ENCODE results near the gene SEMA5A. TPM values are rescaled to one million over a fixed set of nuclear protein-coding genes. Genes with fewer than 3 reads are reported as not detected.

SEMA5A gene
- total RNA-seq, 1 donor from 2014 or later = 11.9 TPM

- Histone ChIP-seq H3K36me3 (no peaks in the 10 kb centered on the region), H3K27ac (no peak overlapping the region), H2AFZ (replicated peaks) (no peak overlapping the region), H3K9me3 (ENCODE audit: low read depth) (no peaks in the 10 kb centered on the region), H4K20me1 (ENCODE audit: low read depth) (no peaks in the 10 kb centered on the region), H3K4me2 (no peak overlapping the region), H3K4me1 (peaks cover 16% of the 10 kb centered on the region), H3K4me3 (no peak overlapping the region), H3K27me3 (no peaks in the 10 kb centered on the region), H3K79me2 (ENCODE audit: low read depth) (no peaks in the 10 kb centered on the region), H3K9ac (no peak overlapping the region), H3F3A (ENCODE audit: low read depth) (no peaks in the 10 kb centered on the region)
- no peak for DNase-seq (ENCODE audit: low spot score)
- TF ChIP-seq EZH2phosphoT487 (IDR thresholded peaks at IDR 0.05) = no peak
- no peak for TF ChIP-seq CTCF (IDR thresholded peaks at IDR 0.05)
- TF ChIP-seq EZH2 (IDR thresholded peaks at IDR 0.05) = no peak
- H3K9me3 Mint-ChIP-seq = no peaks in the 10 kb centered on the region
- peak overlapping the region; percentile 19 for H3K27ac Mint-ChIP-seq
- H3K27me3 Mint-ChIP-seq (ENCODE audit: insufficient read depth, low read depth) = no peaks in the 10 kb centered on the region
- H3K4me3 Mint-ChIP-seq = no peak overlapping the region
- H3K4me1 Mint-ChIP-seq = peaks cover 19% of the 10 kb centered on the region
- H3K36me3 Mint-ChIP-seq = no peaks in the 10 kb centered on the region
Measured at GRCh38 chr5:9495121-9495520, 50.8 kb downstream of the SEMA5A start.

GRCh38 chr5:9494301-9494700 is 51.6 kb downstream of the SEMA5A start:
- H3F3A ChIP-seq (ENCODE audit: low read depth) = no peaks in the 10 kb centered on the region
- no peaks in the 10 kb centered on the region for H3K27me3 ChIP-seq
- Mint-ChIP-seq H3K27me3 (ENCODE audit: insufficient read depth, low read depth) (no peaks in the 10 kb centered on the region), H3K36me3 (no peaks in the 10 kb centered on the region), H3K9me3 (no peaks in the 10 kb centered on the region), H3K27ac (no peak overlapping the region), H3K4me3 (no peak overlapping the region), H3K4me1 (peaks cover 19% of the 10 kb centered on the region)
- H3K27ac ChIP-seq = no peak overlapping the region
- TF ChIP-seq EZH2phosphoT487 (IDR thresholded peaks at IDR 0.05) (no peak), EZH2 (IDR thresholded peaks at IDR 0.05) (no peak)
- no peak overlapping the region for H2AFZ ChIP-seq (replicated peaks)
- no peak for DNase-seq (ENCODE audit: low spot score)
- no peak overlapping the region for H3K4me3 ChIP-seq
- H3K4me2 ChIP-seq = no peak overlapping the region
- H3K36me3 ChIP-seq = no peaks in the 10 kb centered on the region
- no peaks in the 10 kb centered on the region for H3K9me3 ChIP-seq (ENCODE audit: low read depth)
- H4K20me1 ChIP-seq (ENCODE audit: low read depth) = no peaks in the 10 kb centered on the region
- no peaks in the 10 kb centered on the region for H3K79me2 ChIP-seq (ENCODE audit: low read depth)
- H3K9ac ChIP-seq = no peak overlapping the region
- H3K4me1 ChIP-seq = peaks cover 16% of the 10 kb centered on the region

GRCh38 chr5:9490494-9491097 is 55.3 kb downstream of the SEMA5A start:
- Mint-ChIP-seq H3K4me3 (no peak overlapping the region), H3K9me3 (peaks cover 3% of the 10 kb centered on the region), H3K27ac (no peak overlapping the region), H3K4me1 (peaks cover 17% of the 10 kb centered on the region), H3K36me3 (peaks cover 2% of the 10 kb centered on the region), H3K27me3 (ENCODE audit: insufficient read depth, low read depth) (no peaks in the 10 kb centered on the region)
- Histone ChIP-seq H3K27me3 (no peaks in the 10 kb centered on the region), H3K4me3 (no peak overlapping the region), H3K79me2 (ENCODE audit: low read depth) (no peaks in the 10 kb centered on the region), H3K36me3 (no peaks in the 10 kb centered on the region), H3K27ac (no peak overlapping the region), H3K9me3 (ENCODE audit: low read depth) (no peaks in the 10 kb centered on the region), H3F3A (ENCODE audit: low read depth) (no peaks in the 10 kb centered on the region), H3K4me2 (no peak overlapping the region), H4K20me1 (ENCODE audit: low read depth) (no peaks in the 10 kb centered on the region), H2AFZ (replicated peaks) (no peak overlapping the region), H3K9ac (no peak overlapping the region), H3K4me1 (peaks cover 16% of the 10 kb centered on the region)
- no peak for DNase-seq (ENCODE audit: low spot score)
- no peak for TF ChIP-seq EZH2phosphoT487 (IDR thresholded peaks at IDR 0.05)

GRCh38 chr5:9483779-9484178 is 62.1 kb downstream of the SEMA5A start:
- Histone ChIP-seq H3K27ac (no peak overlapping the region), H3K9ac (no peak overlapping the region), H3F3A (ENCODE audit: low read depth) (no peaks in the 10 kb centered on the region), H3K4me3 (no peak overlapping the region), H3K9me3 (ENCODE audit: low read depth) (no peaks in the 10 kb centered on the region), H4K20me1 (ENCODE audit: low read depth) (no peaks in the 10 kb centered on the region), H3K79me2 (ENCODE audit: low read depth) (no peaks in the 10 kb centered on the region), H3K27me3 (no peaks in the 10 kb centered on the region), H3K36me3 (no peaks in the 10 kb centered on the region), H2AFZ (replicated peaks) (no peak overlapping the region), H3K4me2 (no peak overlapping the region), H3K4me1 (no peaks in the 10 kb centered on the region)
- Mint-ChIP-seq H3K27me3 (ENCODE audit: insufficient read depth, low read depth) (no peaks in the 10 kb centered on the region), H3K9me3 (peaks cover 17% of the 10 kb centered on the region), H3K36me3 (peaks cover 4% of the 10 kb centered on the region), H3K4me3 (no peak overlapping the region), H3K4me1 (peaks cover 10% of the 10 kb centered on the region), H3K27ac (no peak overlapping the region)
- no peak for DNase-seq (ENCODE audit: low spot score)
- TF ChIP-seq EZH2 (IDR thresholded peaks at IDR 0.05) = no peak
- no peak for TF ChIP-seq CTCF (IDR thresholded peaks at IDR 0.05)
- no peak for TF ChIP-seq EZH2phosphoT487 (IDR thresholded peaks at IDR 0.05)
